Measurements from ENCODE around the gene PRSS22.

PRSS22 gene

GRCh38 chr16:2822496-2822895 lies 35.5 kb downstream of the PRSS22 start:
- no peak for TF ChIP-seq CTCF (IDR thresholded peaks at IDR 0.05; ENCODE audit: low read depth, low read length)
- H3K27me3 ChIP-seq (ENCODE audit: insufficient read depth, low read depth, severe bottlenecking) = no peaks in the 10 kb centered on the region
- H3K9me3 ChIP-seq (ENCODE audit: severe bottlenecking) = no peaks in the 10 kb centered on the region
- no peaks in the 10 kb centered on the region for H3K36me3 ChIP-seq
- peak; percentile 3 for DNase-seq
- H3K4me3 ChIP-seq (ENCODE audit: low read depth, low read length) = no peak overlapping the region
- H3K27ac ChIP-seq = no peak overlapping the region

GRCh38 chr16:2822158-2822495 lies 35.8 kb downstream of the PRSS22 start:
- no peaks in the 10 kb centered on the region for H3K27me3 ChIP-seq (ENCODE audit: insufficient read depth, low read depth, severe bottlenecking)
- no peak overlapping the region for H3K27ac ChIP-seq
- no peak for TF ChIP-seq CTCF (IDR thresholded peaks at IDR 0.05; ENCODE audit: low read depth, low read length)
- H3K4me3 ChIP-seq (ENCODE audit: low read depth, low read length) = no peak overlapping the region
- H3K36me3 ChIP-seq = no peaks in the 10 kb centered on the region
- peak; percentile 3 for DNase-seq
- no peaks in the 10 kb centered on the region for H3K9me3 ChIP-seq (ENCODE audit: severe bottlenecking)

- Histone ChIP-seq H3K36me3 (no peaks in the 10 kb centered on the region), H3K27me3 (ENCODE audit: insufficient read depth, low read depth, severe bottlenecking) (no peaks in the 10 kb centered on the region), H3K27ac (no peak overlapping the region), H3K4me3 (ENCODE audit: low read depth, low read length) (no peak overlapping the region), H3K9me3 (ENCODE audit: severe bottlenecking) (no peaks in the 10 kb centered on the region)
- TF ChIP-seq CTCF (IDR thresholded peaks at IDR 0.05; ENCODE audit: low read depth, low read length) = no peak
- peak; percentile 1 for DNase-seq
Observed at GRCh38 chr16:2821487-2822157, 36.3 kb downstream of the PRSS22 start.

GRCh38 chr16:2820836-2821486 lies 37.0 kb downstream of the PRSS22 start:
- Histone ChIP-seq H3K9me3 (ENCODE audit: severe bottlenecking) (no peaks in the 10 kb centered on the region), H3K36me3 (no peaks in the 10 kb centered on the region), H3K4me3 (ENCODE audit: low read depth, low read length) (no peak overlapping the region), H3K27me3 (ENCODE audit: insufficient read depth, low read depth, severe bottlenecking) (no peaks in the 10 kb centered on the region), H3K27ac (no peak overlapping the region)
- no peak for TF ChIP-seq CTCF (IDR thresholded peaks at IDR 0.05; ENCODE audit: low read depth, low read length)
- peak; percentile 3 for DNase-seq

- Histone ChIP-seq H3K27ac (no peak overlapping the region), H3K27me3 (ENCODE audit: insufficient read depth, low read depth, severe bottlenecking) (no peaks in the 10 kb centered on the region), H3K9me3 (ENCODE audit: severe bottlenecking) (no peaks in the 10 kb centered on the region), H3K4me3 (ENCODE audit: low read depth, low read length) (no peak overlapping the region), H3K36me3 (no peaks in the 10 kb centered on the region)
- DNase-seq = no peak
- no peak for TF ChIP-seq CTCF (IDR thresholded peaks at IDR 0.05; ENCODE audit: low read depth, low read length)
Observed at GRCh38 chr16:2819939-2820835, 37.8 kb downstream of the PRSS22 start.

Data from WERI-Rb-1 (cell line).